IMR-90 (cell line): Measurements from ENCODE around the gene PSMB11. TPM values are rescaled to one million over a fixed set of nuclear protein-coding genes. Genes with fewer than 3 reads are reported as not detected.

Experiments used
- ATAC-seq: fragments of 200-7000 bp; cut with Tn5 transposase; 2 replicates; pipeline ENCODE4 v1.9.1; 2020; ENCODE audit warnings: low read depth, mild to moderate bottlenecking, moderate library complexity
- Bru-seq: library from RNA; stranded (reverse); fragments of 400-500 nt; gene quantifications from one replicate; lab custom pipeline; 2021; lab: Mats Ljungman, UMichigan
- BruChase-seq, 2 experiments: library from RNA; stranded (reverse); fragments of 400-500 nt; gene quantifications; one replicate each; lab custom pipeline; 2021; lab: Mats Ljungman, UMichigan
- BruUV-seq: library from RNA; stranded (reverse); fragments of 400-500 nt; replicated peaks from 2 replicates; lab custom pipeline; 2021; lab: Mats Ljungman, UMichigan
- CTCF ChIA-PET: fragments of 300-600 bp; formaldehyde crosslinking; extraction: SDS; loops from one replicate; lab custom pipeline; 2021; ENCODE audit warnings: antibody characterized with exemption; lab: Yijun Ruan, JAX
- POLR2A ChIA-PET: fragments of 300-600 bp; sonication (Branson Sonifier 250); formaldehyde crosslinking; loops from one replicate; lab custom pipeline; 2022; ENCODE audit warnings: antibody characterized with exemption; ENCODE audit not compliant: unreplicated experiment; lab: Charles Lee
- DNase-seq: peaks from one replicate; pipeline ENCODE4 v3.0.0; 2013
- H2AFZ ChIP-seq: replicated peaks from 2 replicates; pipeline ENCODE3; 2013; ENCODE audit warnings: low read length, mild to moderate bottlenecking; ENCODE audit not compliant: poor library complexity
- H2AK5ac ChIP-seq: 2 replicates; pipeline ENCODE4 v1.6.1; 2013; ENCODE audit warnings: low read depth, low read length, inconsistent platforms
- H2AK9ac ChIP-seq: replicated peaks from 2 replicates; pipeline ENCODE3; 2013; ENCODE audit warnings: mild to moderate bottlenecking, low read depth, low read length, moderate library complexity; ENCODE audit not compliant: poor library complexity
- H2BK120ac ChIP-seq: 2 replicates; pipeline ENCODE4 v1.6.1; 2013; ENCODE audit warnings: low read depth, low read length, inconsistent platforms
- H2BK15ac ChIP-seq: 3 replicates; pipeline ENCODE4 v1.6.1; 2013; ENCODE audit warnings: low read depth, low read length, inconsistent platforms
- H2BK20ac ChIP-seq: 2 replicates; pipeline ENCODE4 v1.6.1; 2013; ENCODE audit warnings: low read depth, mild to moderate bottlenecking, inconsistent platforms, low read length, moderate library complexity
- H2BK5ac ChIP-seq: 2 replicates; pipeline ENCODE4 v1.6.1; 2013; ENCODE audit warnings: mild to moderate bottlenecking, low read depth, low read length, inconsistent platforms; ENCODE audit not compliant: poor library complexity, severe bottlenecking
- H3K14ac ChIP-seq: replicated peaks from 2 replicates; pipeline ENCODE4 v1.6.1; 2013; ENCODE audit warnings: low read depth, low read length, inconsistent platforms
- H3K18ac ChIP-seq: 2 replicates; pipeline ENCODE4 v1.6.1; 2013; ENCODE audit warnings: low read depth, low read length, control low read depth
- H3K23ac ChIP-seq: 2 replicates; pipeline ENCODE4 v1.6.1; 2013; ENCODE audit warnings: low read depth, low read length, inconsistent platforms
- H3K27ac ChIP-seq: 2 replicates; pipeline ENCODE4 v1.5.1; 2013; ENCODE audit warnings: mild to moderate bottlenecking, control low read depth, low read length; ENCODE audit not compliant: insufficient read depth
- H3K27me3 ChIP-seq: 2 replicates; pipeline ENCODE4 v1.6.1; 2013; ENCODE audit warnings: low read length; ENCODE audit not compliant: control insufficient read depth, insufficient read depth
- H3K36me3 ChIP-seq: 2 replicates; pipeline ENCODE4 v1.6.1; 2013; ENCODE audit warnings: low read length, mixed read lengths; ENCODE audit not compliant: control insufficient read depth, insufficient read depth
- H3K4ac ChIP-seq: 2 replicates; pipeline ENCODE4 v1.6.1; 2013; ENCODE audit warnings: low read depth, low read length, inconsistent platforms
- H3K4me1 ChIP-seq: 2 replicates; pipeline ENCODE4 v1.6.1; 2013; ENCODE audit warnings: low read length, mixed read lengths; ENCODE audit not compliant: control insufficient read depth, insufficient read depth
- H3K4me2 ChIP-seq: 2 replicates; pipeline ENCODE4 v1.6.1; 2013; ENCODE audit warnings: low read depth, mild to moderate bottlenecking, control low read depth, low read length, moderate library complexity
- H3K4me3 ChIP-seq: 2 replicates; pipeline ENCODE4 v1.5.1; 2013; ENCODE audit warnings: low read depth, mild to moderate bottlenecking, control low read depth, low read length, moderate library complexity; ENCODE audit not compliant: insufficient read depth
- H3K56ac ChIP-seq: 2 replicates; pipeline ENCODE4 v1.6.1; 2013; ENCODE audit warnings: low read length, inconsistent platforms; ENCODE audit not compliant: insufficient read depth; ENCODE audit errors: extremely low read depth
- H3K79me1 ChIP-seq, 2 experiments: 2 replicates each; pipeline ENCODE4 v1.6.1; 2013; ENCODE audit warnings: low read length in 2 of 2, inconsistent platforms in 1 of 2, low read depth in 1 of 2
- H3K9ac ChIP-seq: 2 replicates; pipeline ENCODE4 v1.6.1; 2013; ENCODE audit warnings: low read depth, low read length, control low read depth
- H3K9me1 ChIP-seq: 2 replicates; pipeline ENCODE4 v1.6.1; 2013; ENCODE audit warnings: low read length, inconsistent platforms; ENCODE audit not compliant: insufficient read depth
- H3K9me3 ChIP-seq: 2 replicates; pipeline ENCODE4 v1.6.1; 2013; ENCODE audit warnings: low read length; ENCODE audit not compliant: control insufficient read depth, insufficient read depth
- H4K20me1 ChIP-seq: 2 replicates; pipeline ENCODE4 v1.6.1; 2013; ENCODE audit warnings: low read length, inconsistent platforms; ENCODE audit not compliant: insufficient read depth
- H4K5ac ChIP-seq: 2 replicates; pipeline ENCODE4 v1.6.1; 2013; ENCODE audit warnings: mild to moderate bottlenecking, low read depth, low read length, control low read depth
- H4K8ac ChIP-seq, 2 experiments: 2 replicates each; pipeline ENCODE4 v1.6.1; 2013; ENCODE audit warnings: low read depth in 2 of 2, low read length in 2 of 2, control low read depth in 1 of 2, inconsistent platforms in 1 of 2
- H4K91ac ChIP-seq: 2 replicates; pipeline ENCODE4 v1.6.1; 2013; ENCODE audit warnings: low read depth, low read length, inconsistent platforms; ENCODE audit not compliant: insufficient read depth
- CEBPB ChIP-seq: IDR thresholded peaks from 2 replicates; pipeline ENCODE4 v1.6.1; 2012; ENCODE audit warnings: low read depth, low read length, improper control_type of control experiment
- CHD1 ChIP-seq: IDR thresholded peaks from 2 replicates; pipeline ENCODE4 v1.6.1; 2012; ENCODE audit warnings: low read depth, low read length, improper control_type of control experiment
- CTCF ChIP-seq: conservative IDR thresholded peaks from 2 replicates; pipeline ENCODE4 v1.5.1; 2012; ENCODE audit warnings: mild to moderate bottlenecking, low read depth, low read length, improper control_type of control experiment
- FOS ChIP-seq: fragments of 150-350 bp; IDR thresholded peaks from 2 replicates; pipeline ENCODE4 v1.6.1; 2016; ENCODE audit warnings: low read depth, low read length
- NFE2L2 ChIP-seq: fragments of 150-350 bp; IDR thresholded peaks from 2 replicates; pipeline ENCODE4 v1.6.1; 2016; ENCODE audit warnings: low read depth, mild to moderate bottlenecking, low read length
- RAD21 ChIP-seq: IDR thresholded peaks from 2 replicates; pipeline ENCODE4 v1.6.1; 2012; ENCODE audit warnings: low read length, improper control_type of control experiment
- RCOR1 ChIP-seq: IDR thresholded peaks from 2 replicates; pipeline ENCODE4 v1.6.1; 2012; ENCODE audit warnings: mild to moderate bottlenecking, low read length, improper control_type of control experiment; ENCODE audit not compliant: insufficient replicate concordance
- SMC3 ChIP-seq: fragments of 150-350 bp; IDR thresholded peaks from 2 replicates; pipeline ENCODE4 v1.6.1; 2016; ENCODE audit warnings: low read depth, mild to moderate bottlenecking, antibody characterized with exemption, low read length, moderate library complexity
- WGBS, 2 experiments: methylation state at CpG; one replicate each; pipeline versions ENCODE4 v1.1.5 to v1.1.7; 2013; ENCODE audit warnings: missing lambda C conversion rate in 2 of 2; ENCODE audit not compliant: insufficient read length in 1 of 2; ENCODE audit errors: extremely low coverage in 2 of 2; 5-methylcytosine and 5-hydroxymethylcytosine counted together
- dilution Hi-C: fragments of 300-500 bp; cut with HindIII; formaldehyde crosslinking; loops from one replicate; pipeline ENCODE4 v1.14.3; 2018; ENCODE audit warnings: low sequenced_read_pairs; ENCODE audit not compliant: unreplicated experiment
- in situ Hi-C: fragments of 300-500 bp; cut with MboI; formaldehyde crosslinking; loops from 3 replicates; pipeline ENCODE4 v1.14.3; 2019; ENCODE audit warnings: low sequenced_read_pairs, inconsistent platforms, mixed read lengths
- intact Hi-C: fragments of 100-400 bp; cut with micrococcal nuclease; formaldehyde crosslinking; loops from 2 replicates; pipeline ENCODE4 v1.10.0; 2022
- long read RNA-seq: library from polyadenylated mRNA; unstranded; transcript quantifications from one replicate; pipeline ENCODE4 v2.0.0, GENCODE V29; 2021; ENCODE audit not compliant: unreplicated experiment
- polyA plus RNA-seq, 3 experiments: library from polyadenylated mRNA; depleted of rRNA; stranded (reverse); fragments of >200 nt; gene quantifications; 2 replicates each; pipeline ENCODE4 v1.2.3, GENCODE V29; 2012; ENCODE audit warnings: low replicate concordance in 1 of 3
- total RNA-seq: library from RNA; depleted of rRNA; stranded (reverse); fragments of >200 nt; gene quantifications from 2 replicates; pipeline ENCODE4 v1.2.3, GENCODE V29; 2012; rRNA removed
- TF ChIP-seq, protein P1 (sequence below): fragments of 150-350 bp; IDR thresholded peaks from 2 replicates; pipeline ENCODE4 v1.6.1; 2016; ENCODE audit warnings: low read depth, mild to moderate bottlenecking, low read length, moderate library complexity, borderline replicate concordance
- TF ChIP-seq, protein P2 (sequence below): fragments of 150-350 bp; IDR thresholded peaks from 2 replicates; pipeline ENCODE4 v1.6.1; 2017; ENCODE audit warnings: mild to moderate bottlenecking, antibody characterized with exemption, low read length, low read depth

The PSMB11 gene, protein sequence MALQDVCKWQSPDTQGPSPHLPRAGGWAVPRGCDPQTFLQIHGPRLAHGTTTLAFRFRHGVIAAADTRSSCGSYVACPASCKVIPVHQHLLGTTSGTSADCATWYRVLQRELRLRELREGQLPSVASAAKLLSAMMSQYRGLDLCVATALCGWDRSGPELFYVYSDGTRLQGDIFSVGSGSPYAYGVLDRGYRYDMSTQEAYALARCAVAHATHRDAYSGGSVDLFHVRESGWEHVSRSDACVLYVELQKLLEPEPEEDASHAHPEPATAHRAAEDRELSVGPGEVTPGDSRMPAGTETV
- total RNA-seq (not detected in 2 replicates), polyA plus RNA-seq (2012; rRNA removed) (not detected in 2 replicates), Bru-seq, nascent RNA (not detected), BruChase-seq, experiment 1, labeled RNA remaining after a 6-hour chase (percentile 17 among the genes with signal in this experiment), BruChase-seq, experiment 2, labeled RNA remaining after a 2-hour chase (not detected)
- 0.01 TPM in 1 of 2 replicates, not detected in the other for polyA plus RNA-seq (2012; cell fraction: cytosol; rRNA removed)
- not detected in 2 replicates for polyA plus RNA-seq (2012; cell fraction: nucleus; rRNA removed; ENCODE audit: low replicate concordance)
- long read RNA-seq: 0 reads

- H3K18ac ChIP-seq: peak within 1 kb of the TSS; percentile 60; the same call in 1 of the 2 replicates
- peaks cover 6% of the 10 kb centered on the region for H3K4me1 ChIP-seq
- H3K79me1 ChIP-seq: no peaks in the 10 kb centered on the region
- H3K27ac ChIP-seq: no peak within 1 kb of the TSS
- no peaks in the 10 kb centered on the region for H3K9me3 ChIP-seq
- H4K91ac ChIP-seq: peak within 1 kb of the TSS; percentile 64
- H3K23ac ChIP-seq: peak within 1 kb of the TSS; percentile 77
- H2AK5ac ChIP-seq: peak within 1 kb of the TSS; percentile 70
- intact Hi-C loops (no loop called here), in situ Hi-C loops (no loop called here), dilution Hi-C loops (no loop called here)
- H3K9me1 ChIP-seq: peaks cover 10% of the 10 kb centered on the region
- H3K4me3 ChIP-seq: no peak within 1 kb of the TSS
- no peak within 1 kb of the TSS for H3K4me2 ChIP-seq
- no peak within 1 kb of the TSS for H2AK9ac ChIP-seq
- ATAC-seq: no peak
- POLR2A ChIA-PET: no interaction called here
- H2BK20ac ChIP-seq: peak within 1 kb of the TSS; percentile 69
- H3K4ac ChIP-seq: peak within 1 kb of the TSS; percentile 82
- H3K36me3 ChIP-seq: no peaks in the 10 kb centered on the region
- BruUV-seq: no TSS peak
- H4K20me1 ChIP-seq: no peaks in the 10 kb centered on the region
- peak within 1 kb of the TSS; percentile 48; the same call in 1 of the 3 replicates for H2BK15ac ChIP-seq
- H4K8ac ChIP-seq: peak within 1 kb of the TSS in 1 of 2 experiments; percentile 69; a peak in 2 of 4 replicates
- H4K5ac ChIP-seq: no peak within 1 kb of the TSS; the same call in 1 of the 2 replicates
- H2BK120ac ChIP-seq: peak within 1 kb of the TSS; percentile 85
- H2BK5ac ChIP-seq: peak within 1 kb of the TSS; percentile 80
- H3K14ac ChIP-seq: peak within 1 kb of the TSS; percentile 19; the same call in 1 of the 2 replicates
- peak within 1 kb of the TSS; percentile 75 for H2AFZ ChIP-seq
- CTCF ChIA-PET: interaction anchor here (1.5 kb wide), 1 partner anchor 15 kb away, joined by 4 read pairs; no protein-coding TSS in a partner anchor
- WGBS, 2 experiments: 93% methylated on average over 25 of the region's 36 CpGs; no CpG with 5 or more reads in 1 of the 2 experiments
- no peak within 1 kb of the TSS for H3K56ac ChIP-seq
- no peak for DNase-seq
- no peaks in the 10 kb centered on the region for H3K27me3 ChIP-seq
- H3K9ac ChIP-seq: no peak within 1 kb of the TSS
- TF ChIP-seq CHD1: no peak
- no peak for TF ChIP-seq CTCF
- no peak for TF ChIP-seq RCOR1
- TF ChIP-seq RAD21: no peak
- no peak for TF ChIP-seq CEBPB
- TF ChIP-seq FOS: no peak
- no peak for TF ChIP-seq NFE2L2
- TF ChIP-seq, protein P1, sequence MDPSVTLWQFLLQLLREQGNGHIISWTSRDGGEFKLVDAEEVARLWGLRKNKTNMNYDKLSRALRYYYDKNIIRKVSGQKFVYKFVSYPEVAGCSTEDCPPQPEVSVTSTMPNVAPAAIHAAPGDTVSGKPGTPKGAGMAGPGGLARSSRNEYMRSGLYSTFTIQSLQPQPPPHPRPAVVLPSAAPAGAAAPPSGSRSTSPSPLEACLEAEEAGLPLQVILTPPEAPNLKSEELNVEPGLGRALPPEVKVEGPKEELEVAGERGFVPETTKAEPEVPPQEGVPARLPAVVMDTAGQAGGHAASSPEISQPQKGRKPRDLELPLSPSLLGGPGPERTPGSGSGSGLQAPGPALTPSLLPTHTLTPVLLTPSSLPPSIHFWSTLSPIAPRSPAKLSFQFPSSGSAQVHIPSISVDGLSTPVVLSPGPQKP: no peak
- TF ChIP-seq, protein P2, sequence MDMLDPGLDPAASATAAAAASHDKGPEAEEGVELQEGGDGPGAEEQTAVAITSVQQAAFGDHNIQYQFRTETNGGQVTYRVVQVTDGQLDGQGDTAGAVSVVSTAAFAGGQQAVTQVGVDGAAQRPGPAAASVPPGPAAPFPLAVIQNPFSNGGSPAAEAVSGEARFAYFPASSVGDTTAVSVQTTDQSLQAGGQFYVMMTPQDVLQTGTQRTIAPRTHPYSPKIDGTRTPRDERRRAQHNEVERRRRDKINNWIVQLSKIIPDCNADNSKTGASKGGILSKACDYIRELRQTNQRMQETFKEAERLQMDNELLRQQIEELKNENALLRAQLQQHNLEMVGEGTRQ: no peak
- TF ChIP-seq SMC3: no peak
These were observed at the start of gene PSMB11 for GRCh38 chr14:23042162-23042965. TSS of gene PSMB11 (plus strand) at chr14:23042212. CDS start at chr14:23042226, 14 bp downstream.
